HL-60 (cell line): Measurements from ENCODE around the gene KAZN.

Experiments used
- DNase-seq, 2 experiments: peaks; one replicate each; pipeline ENCODE4 v3.0.0-alpha.2; 2010 to 2020; ENCODE audit warnings: low read depth in 1 of 2, low spot score in 1 of 2
- H3K27ac ChIP-seq: fragments of 250-450 bp; sonication (Bioruptor Pico); replicated peaks from 2 replicates; pipeline ENCODE4 v1.5.1; 2020; ENCODE audit warnings: mild to moderate bottlenecking, moderate library complexity
- H3K27me3 ChIP-seq: fragments of 250-450 bp; sonication (Bioruptor Pico); 2 replicates; pipeline ENCODE4 v1.5.1; 2021; ENCODE audit warnings: mild to moderate bottlenecking, moderate library complexity; ENCODE audit not compliant: insufficient read depth, poor library complexity, severe bottlenecking
- H3K4me3 ChIP-seq: replicated peaks from 2 replicates; pipeline ENCODE4 v1.5.1; 2011; ENCODE audit warnings: mild to moderate bottlenecking, control low read depth, low read length; ENCODE audit not compliant: insufficient read depth
- CTCF ChIP-seq: IDR thresholded peaks from one replicate; pipeline ENCODE4 v1.5.1; 2011; ENCODE audit warnings: low read length, control low read depth, inconsistent platforms; ENCODE audit not compliant: insufficient read depth
- GABPA ChIP-seq: IDR thresholded peaks from 2 replicates; pipeline ENCODE4 v1.6.1; 2012; ENCODE audit warnings: low read depth
- POLR2AphosphoS5 ChIP-seq: IDR thresholded peaks from 2 replicates; pipeline ENCODE4 v1.6.1; 2012; ENCODE audit warnings: low read depth
- REST ChIP-seq: IDR thresholded peaks from 2 replicates; pipeline ENCODE4 v1.6.1; 2012; ENCODE audit warnings: low read depth; ENCODE audit not compliant: insufficient replicate concordance
- SPI1 ChIP-seq: IDR thresholded peaks from 2 replicates; pipeline ENCODE4 v1.6.1; 2012; ENCODE audit warnings: low read depth, mild to moderate bottlenecking, borderline replicate concordance

Gene KAZN

GRCh38 chr1:14655385-14655784 lies 56.9 kb downstream of the KAZN start:
- Histone ChIP-seq H3K4me3 (no peak overlapping the region), H3K27me3 (no peaks in the 10 kb centered on the region)

GRCh38 chr1:14656384-14656937 lies 58.0 kb downstream of the KAZN start:
- TF ChIP-seq REST = no peak
- no peak for TF ChIP-seq POLR2AphosphoS5
- H3K27me3 ChIP-seq = no peaks in the 10 kb centered on the region
- DNase-seq = no peak
- no peak overlapping the region for H3K4me3 ChIP-seq
- H3K27ac ChIP-seq = no peak overlapping the region

More at GRCh38 chr1:14655385-14655784, 56.9 kb downstream of the KAZN start:
- no peak overlapping the region for H3K27ac ChIP-seq
- DNase-seq = no peak
- TF ChIP-seq SPI1 (no peak), REST (no peak), GABPA (no peak), CTCF (no peak), POLR2AphosphoS5 (no peak)

GRCh38 chr1:14658642-14659041 lies 60.2 kb downstream of the KAZN start:
- TF ChIP-seq POLR2AphosphoS5 (no peak), SPI1 (no peak), CTCF (no peak), REST (no peak), GABPA (no peak)
- no peaks in the 10 kb centered on the region for H3K27me3 ChIP-seq
- no peak overlapping the region for H3K4me3 ChIP-seq
- H3K27ac ChIP-seq = no peak overlapping the region
- no peak for DNase-seq
